SK-N-SH (cell line): Measurements from ENCODE around the gene WIZ. TPM values are rescaled to one million over a fixed set of nuclear protein-coding genes. Genes with fewer than 3 reads are reported as not detected.

Source experiments
- CTCF ChIA-PET: fragments of 300-600, 350-600 bp; formaldehyde crosslinking; extraction: SDS; loops from one replicate; lab custom pipeline; 2021; lab: Yijun Ruan, JAX
- POLR2A ChIA-PET: fragments of 350-600 bp; sonication (Branson Sonifier 250); formaldehyde crosslinking; extraction: SDS; loops from one replicate; lab custom pipeline; 2020; ENCODE audit warnings: antibody characterized with exemption, inconsistent platforms; lab: Yijun Ruan, JAX
- DNase-seq: peaks from one replicate; pipeline ENCODE4 v3.0.0; 2012
- H2AFZ ChIP-seq: fragments of 200-600 bp; sonication (generic); 2 replicates; pipeline ENCODE4 v1.8.1; 2016; ENCODE audit warnings: antibody characterized with exemption, mild to moderate bottlenecking, low read depth
- H3F3A ChIP-seq: fragments of 200-600 bp; sonication (generic); replicated peaks from 2 replicates; pipeline ENCODE3; 2016; ENCODE audit warnings: antibody characterized with exemption, mild to moderate bottlenecking; ENCODE audit not compliant: insufficient read depth
- H3K27ac ChIP-seq, 2 experiments: fragments of 200-500 bp in 1 of 2; fragments of 200-600 bp in 1 of 2; sonication (Bioruptor generic) in 1 of 2; sonication (generic), shearing (Covaris generic) in 1 of 2; 2 replicates each; pipeline versions ENCODE4 v1.5.1 to v1.6.1; 2014 to 2016; ENCODE audit warnings: low read depth in 2 of 2, inconsistent platforms in 1 of 2, low read length in 1 of 2, mild to moderate bottlenecking in 1 of 2, mixed read lengths in 1 of 2
- H3K27me3 ChIP-seq: fragments of 200-600 bp; sonication (generic), shearing (Covaris generic); 2 replicates; pipeline ENCODE4 v1.6.1; 2016; ENCODE audit warnings: mixed run types; ENCODE audit not compliant: insufficient read depth
- H3K36me3 ChIP-seq, 2 experiments: fragments of 200-500 bp in 1 of 2; fragments of 200-600 bp in 1 of 2; sonication (Bioruptor generic) in 1 of 2; sonication (generic) in 1 of 2; replicated peaks in 1 of 2; 2 replicates each; pipeline versions ENCODE3 to v1.5.1; 2014 to 2016; ENCODE audit warnings: low read length in 1 of 2, mild to moderate bottlenecking in 1 of 2; ENCODE audit not compliant: insufficient read depth in 2 of 2, control insufficient read depth in 1 of 2
- H3K4me1 ChIP-seq, 2 experiments: fragments of 200-500 bp in 1 of 2; fragments of 200-600 bp in 1 of 2; sonication (Bioruptor generic) in 1 of 2; sonication (generic), shearing (Covaris generic) in 1 of 2; 2 replicates each; pipeline versions ENCODE4 v1.5.1 to v1.6.1; 2014 to 2016; ENCODE audit warnings: low read depth in 1 of 2, low read length in 1 of 2, mixed run types in 1 of 2; ENCODE audit not compliant: insufficient read depth in 2 of 2, control insufficient read depth in 1 of 2
- H3K4me2 ChIP-seq: fragments of 200-600 bp; sonication (generic), shearing (Covaris generic); 2 replicates; pipeline ENCODE4 v1.6.1; 2017; ENCODE audit warnings: mixed run types
- H3K4me3 ChIP-seq, 2 experiments: fragments of 200-500 bp in 1 of 2; fragments of 200-600 bp in 1 of 2; sonication (Bioruptor generic) in 1 of 2; sonication (generic), shearing (Covaris generic) in 1 of 2; 2 replicates each; pipeline versions ENCODE4 v1.5.1 to v1.8.1; 2014 to 2016; ENCODE audit warnings: low read depth in 2 of 2, inconsistent platforms in 1 of 2, low read length in 1 of 2, mild to moderate bottlenecking in 1 of 2, mixed read lengths in 1 of 2, moderate library complexity in 1 of 2
- H3K79me2 ChIP-seq: fragments of 200-600 bp; sonication (generic); 2 replicates; pipeline ENCODE4 v1.8.1; 2017; ENCODE audit warnings: mild to moderate bottlenecking; ENCODE audit not compliant: insufficient read depth
- H3K9ac ChIP-seq: fragments of 200-600 bp; sonication (generic); 2 replicates; pipeline ENCODE4 v1.6.1; 2017; ENCODE audit warnings: mixed run types
- H3K9me2 ChIP-seq: fragments of 200-600 bp; sonication (generic); 2 replicates; pipeline ENCODE4 v1.6.1; 2017; ENCODE audit warnings: mixed run types
- H3K9me3 ChIP-seq: fragments of 200-600 bp; sonication (generic); 2 replicates; pipeline ENCODE4 v1.6.1; 2017; ENCODE audit warnings: mixed run types, mild to moderate bottlenecking, moderate library complexity
- H4K20me1 ChIP-seq: fragments of 200-600 bp; sonication (generic); 2 replicates; pipeline ENCODE4 v1.6.1; 2017; ENCODE audit warnings: mild to moderate bottlenecking, mixed run types; ENCODE audit not compliant: insufficient read depth
- CHD2 ChIP-seq: fragments of 150-350 bp; IDR thresholded peaks from 2 replicates; pipeline ENCODE4 v1.6.1; 2018; ENCODE audit warnings: low read length; ENCODE audit not compliant: partially characterized antibody
- ELF1 ChIP-seq: IDR thresholded peaks from 2 replicates; pipeline ENCODE4 v1.4.0; 2012
- EP300 ChIP-seq, 2 experiments: IDR thresholded peaks; 2 replicates each; pipeline versions ENCODE4 v1.4.0 to v1.6.1; 2012; ENCODE audit warnings: borderline replicate concordance in 1 of 2, low read depth in 1 of 2, low read length in 1 of 2
- FOSL2 ChIP-seq: IDR thresholded peaks from 2 replicates; pipeline ENCODE4 v1.4.0; 2012; ENCODE audit warnings: low read depth, mild to moderate bottlenecking, moderate library complexity, borderline replicate concordance
- FOXM1 ChIP-seq: IDR thresholded peaks from 2 replicates; pipeline ENCODE4 v1.4.0; 2012; ENCODE audit warnings: low read depth, mild to moderate bottlenecking
- JUND ChIP-seq: IDR thresholded peaks from 2 replicates; pipeline ENCODE4 v1.4.0; 2012
- MEF2A ChIP-seq: IDR thresholded peaks from 2 replicates; pipeline ENCODE4 v1.4.0; 2012; ENCODE audit warnings: low read depth, borderline replicate concordance
- MXI1 ChIP-seq: IDR thresholded peaks from 2 replicates; pipeline ENCODE4 v1.6.1; 2012; ENCODE audit warnings: mild to moderate bottlenecking, low read depth, low read length, improper control_type of control experiment
- NFIC ChIP-seq: IDR thresholded peaks from 2 replicates; pipeline ENCODE4 v1.4.0; 2012; ENCODE audit warnings: borderline replicate concordance
- NRF1 ChIP-seq: IDR thresholded peaks from 2 replicates; pipeline ENCODE4 v1.6.1; 2012; ENCODE audit warnings: low read depth, mild to moderate bottlenecking, low read length
- RAD21 ChIP-seq: IDR thresholded peaks from 2 replicates; pipeline ENCODE4 v1.6.1; 2012; ENCODE audit warnings: mild to moderate bottlenecking, low read length
- RXRA ChIP-seq: IDR thresholded peaks from 2 replicates; pipeline ENCODE4 v1.4.0; 2012; ENCODE audit warnings: low read depth, mild to moderate bottlenecking, borderline replicate concordance
- SIN3A ChIP-seq: IDR thresholded peaks from 2 replicates; pipeline ENCODE4 v1.6.1; 2012; ENCODE audit warnings: low read depth, mild to moderate bottlenecking, low read length, moderate library complexity, borderline replicate concordance
- TAF1 ChIP-seq: IDR thresholded peaks from 2 replicates; pipeline ENCODE4 v1.6.1; 2012; ENCODE audit warnings: low read depth, mild to moderate bottlenecking, low read length, moderate library complexity, borderline replicate concordance
- YY1 ChIP-seq: IDR thresholded peaks from 2 replicates; pipeline ENCODE4 v1.4.0; 2012; ENCODE audit warnings: low read depth, mild to moderate bottlenecking
- WGBS: methylation state at CpG from one replicate; pipeline ENCODE4 v1.1.6; 2017; ENCODE audit warnings: low lambda C conversion rate; 5-methylcytosine and 5-hydroxymethylcytosine counted together
- polyA plus RNA-seq, 3 experiments: library from polyadenylated mRNA; depleted of rRNA; stranded (reverse); fragments of >200 nt; gene quantifications; 2 replicates each; pipeline ENCODE4 v1.2.3, GENCODE V29; 2012
- TF ChIP-seq, protein P1 (sequence below): fragments of 150-350 bp; IDR thresholded peaks from 2 replicates; pipeline ENCODE4 v1.6.1; 2017; ENCODE audit warnings: antibody characterized with exemption, low read length, low read depth, borderline replicate concordance
- TF ChIP-seq, protein P2 (sequence below): IDR thresholded peaks from 2 replicates; pipeline ENCODE4 v1.4.0; 2012; ENCODE audit warnings: low read depth, borderline replicate concordance

Gene WIZ
- polyA plus RNA-seq, 1 of the 3 experiments (the other 2 are of a cell fraction) = 15.5 TPM

GRCh38 chr19:15469513-15470297 lies 19.9 kb upstream of the WIZ start:
- H3K36me3 ChIP-seq = no peaks in the 10 kb centered on the region
- H3K9me2 ChIP-seq = no peaks in the 10 kb centered on the region
- peaks cover 30% of the 10 kb centered on the region for H3K27me3 ChIP-seq
- ChIA-PET CTCF (interaction anchor here (0.6 kb wide), 1 partner anchor 151 kb away, joined by 3 read pairs; no protein-coding TSS in a partner anchor), POLR2A (no interaction called here)
- H3K27ac ChIP-seq = no peak overlapping the region
- no peak overlapping the region for H3K4me2 ChIP-seq
- no peaks in the 10 kb centered on the region for H3K9me3 ChIP-seq
- no peaks in the 10 kb centered on the region for H4K20me1 ChIP-seq
- H3K79me2 ChIP-seq = no peaks in the 10 kb centered on the region
- no peaks in the 10 kb centered on the region for H3K4me1 ChIP-seq
- no peak overlapping the region for H3K9ac ChIP-seq
- no peak overlapping the region for H3K4me3 ChIP-seq
- peaks cover 8% of the 10 kb centered on the region for H3F3A ChIP-seq
- peak; percentile 25 for DNase-seq
- no peak for TF ChIP-seq FOXM1
- no peak for TF ChIP-seq EP300 (IDR thresholded peaks at IDR 0.05; ENCODE audit: borderline replicate concordance in 1 of 2, low read depth in 1 of 2, low read length in 1 of 2)
- TF ChIP-seq JUND = no peak
- no peak for TF ChIP-seq MXI1
- no peak for TF ChIP-seq ELF1
- TF ChIP-seq, protein P1, sequence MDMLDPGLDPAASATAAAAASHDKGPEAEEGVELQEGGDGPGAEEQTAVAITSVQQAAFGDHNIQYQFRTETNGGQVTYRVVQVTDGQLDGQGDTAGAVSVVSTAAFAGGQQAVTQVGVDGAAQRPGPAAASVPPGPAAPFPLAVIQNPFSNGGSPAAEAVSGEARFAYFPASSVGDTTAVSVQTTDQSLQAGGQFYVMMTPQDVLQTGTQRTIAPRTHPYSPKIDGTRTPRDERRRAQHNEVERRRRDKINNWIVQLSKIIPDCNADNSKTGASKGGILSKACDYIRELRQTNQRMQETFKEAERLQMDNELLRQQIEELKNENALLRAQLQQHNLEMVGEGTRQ = no peak
- no peak for TF ChIP-seq SIN3A
- no peak for TF ChIP-seq NRF1
- no peak overlapping the region for H2AFZ ChIP-seq
- WGBS = 15% methylated on average over 23 of the region's 65 CpGs

DNA sequence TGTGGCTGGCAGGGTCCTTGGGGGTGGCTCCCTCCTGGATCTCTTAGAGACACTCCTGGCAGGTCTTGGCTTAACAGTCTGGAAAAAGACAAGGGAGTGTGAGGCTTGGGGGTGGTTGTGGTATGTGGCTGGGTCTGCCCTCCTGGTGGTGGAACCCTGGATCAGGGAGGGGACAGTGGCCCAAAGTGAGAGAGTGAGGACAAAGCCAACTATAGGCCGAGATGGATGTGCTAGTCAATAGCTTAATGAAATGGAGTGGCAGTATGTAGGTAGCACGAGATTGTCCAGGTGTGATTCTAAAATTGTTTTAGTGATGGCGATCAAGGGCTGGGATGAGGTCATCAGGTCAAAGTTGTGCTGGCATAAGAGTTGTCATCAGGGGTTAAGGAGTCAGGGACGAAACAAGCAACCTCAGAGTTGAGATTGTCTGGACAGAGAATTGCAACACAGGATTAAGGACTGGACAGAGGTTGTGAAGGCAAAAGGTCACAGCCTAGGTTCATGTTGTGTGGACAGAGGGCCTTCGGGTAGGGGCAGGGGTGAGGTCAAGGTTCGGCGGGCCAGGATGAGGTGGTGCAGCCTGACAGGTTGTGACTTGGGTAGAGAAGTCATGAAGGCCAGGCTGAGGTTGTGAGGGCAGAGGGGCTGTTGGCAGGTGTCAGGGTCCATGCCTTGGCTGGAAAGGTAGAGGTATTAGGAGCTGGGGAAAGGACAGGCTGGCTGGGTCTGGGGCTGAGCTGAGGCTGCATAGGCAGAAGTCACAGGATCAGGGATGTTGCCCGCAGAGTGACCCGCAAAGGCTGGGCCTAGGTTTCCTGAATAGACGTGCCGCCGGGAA lies 19.1 kb upstream of the WIZ start:
- no peak overlapping the region for H3K27ac ChIP-seq
- no peak overlapping the region for H3K4me3 ChIP-seq
- no peaks in the 10 kb centered on the region for H3K4me1 ChIP-seq
- CTCF ChIA-PET = no interaction called here
- no peaks in the 10 kb centered on the region for H3K9me2 ChIP-seq
- TF ChIP-seq MXI1 (no peak), YY1 (no peak), MEF2A (no peak), FOSL2 (no peak), CHD2 (no peak), TAF1 (no peak), RAD21 (no peak), RXRA (no peak), NFIC (no peak)
- TF ChIP-seq, protein P2, sequence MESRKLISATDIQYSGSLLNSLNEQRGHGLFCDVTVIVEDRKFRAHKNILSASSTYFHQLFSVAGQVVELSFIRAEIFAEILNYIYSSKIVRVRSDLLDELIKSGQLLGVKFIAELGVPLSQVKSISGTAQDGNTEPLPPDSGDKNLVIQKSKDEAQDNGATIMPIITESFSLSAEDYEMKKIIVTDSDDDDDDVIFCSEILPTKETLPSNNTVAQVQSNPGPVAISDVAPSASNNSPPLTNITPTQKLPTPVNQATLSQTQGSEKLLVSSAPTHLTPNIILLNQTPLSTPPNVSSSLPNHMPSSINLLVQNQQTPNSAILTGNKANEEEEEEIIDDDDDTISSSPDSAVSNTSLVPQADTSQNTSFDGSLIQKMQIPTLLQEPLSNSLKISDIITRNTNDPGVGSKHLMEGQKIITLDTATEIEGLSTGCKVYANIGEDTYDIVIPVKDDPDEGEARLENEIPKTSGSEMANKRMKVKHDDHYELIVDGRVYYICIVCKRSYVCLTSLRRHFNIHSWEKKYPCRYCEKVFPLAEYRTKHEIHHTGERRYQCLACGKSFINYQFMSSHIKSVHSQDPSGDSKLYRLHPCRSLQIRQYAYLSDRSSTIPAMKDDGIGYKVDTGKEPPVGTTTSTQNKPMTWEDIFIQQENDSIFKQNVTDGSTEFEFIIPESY = no peak
- TF ChIP-seq, all 33 proteins: peak for 0
- Histone ChIP-seq H3K79me2 (no peaks in the 10 kb centered on the region), H3K36me3 (no peaks in the 10 kb centered on the region), H3F3A (peaks cover 8% of the 10 kb centered on the region), H3K9ac (no peak overlapping the region), H3K4me2 (no peak overlapping the region), H2AFZ (no peak overlapping the region), H3K9me3 (no peaks in the 10 kb centered on the region), H4K20me1 (no peaks in the 10 kb centered on the region), H3K27me3 (peaks cover 30% of the 10 kb centered on the region)
- 45% methylated on average over 12 of the region's 12 CpGs for WGBS
- peak; percentile 4 for DNase-seq
- POLR2A ChIA-PET = interaction anchor here (1.2 kb wide), 1 partner anchor 16 kb away, joined by 3 read pairs; no protein-coding TSS in a partner anchor
